A549 (cell line): ENCODE results near the gene CACNA1C. TPM values are rescaled to one million over a fixed set of nuclear protein-coding genes. Genes with fewer than 3 reads are reported as not detected.

Experiments
- ATAC-seq, 2 experiments: fragments of 200-7000 bp in 1 of 2; fragments of >200 bp in 1 of 2; cut with Nextera tagmentation in 1 of 2; cut with Tn5 transposase in 1 of 2; 3 replicates each; pipeline versions ENCODE4 v1.8.0 to v1.9.1; 2018 to 2020; ENCODE audit warnings: mild to moderate bottlenecking in 1 of 2, moderate library complexity in 1 of 2
- CTCF ChIA-PET: fragments of 300-600 bp; sonication (Branson Sonifier 250); formaldehyde crosslinking; extraction: SDS; loops from one replicate; lab custom pipeline; 2021; ENCODE audit warnings: antibody characterized with exemption, inconsistent platforms; lab: Yijun Ruan, JAX
- POLR2A ChIA-PET: fragments of 350-600 bp; formaldehyde crosslinking; extraction: SDS; loops from one replicate; lab custom pipeline; 2021; ENCODE audit warnings: antibody characterized with exemption, inconsistent platforms; lab: Yijun Ruan, JAX
- DNase-seq, 2 experiments: peaks; one replicate each; pipeline versions ENCODE4 v3.0.0 to v3.0.0-alpha.2; 2011 to 2016; ENCODE audit warnings: low read depth in 1 of 2, low spot score in 1 of 2
- FAIRE-seq: peaks from 2 replicates; lab custom pipeline; 2011; peaks lifted over from hg19 to GRCh38; lab: Jason Lieb, UNC
- H3K27ac ChIP-seq, 2 experiments: fragments of >200 bp; sonication (Bioruptor Twin); formaldehyde crosslinking; 3 replicates each; pipeline ENCODE4 v1.5.1; 2016 to 2017
- H3K4me1 ChIP-seq: fragments of >200 bp; sonication (Bioruptor Twin); formaldehyde crosslinking; 3 replicates; pipeline ENCODE4 v1.6.1; 2016
- H3K4me2 ChIP-seq: fragments of >200 bp; sonication (Bioruptor Twin); formaldehyde crosslinking; 3 replicates; pipeline ENCODE4 v1.6.1; 2016
- H3K4me3 ChIP-seq: fragments of >200 bp; sonication (Bioruptor Twin); formaldehyde crosslinking; 3 replicates; pipeline ENCODE4 v1.5.1; 2016
- H3K9me3 ChIP-seq: fragments of >200 bp; sonication (Bioruptor Twin); formaldehyde crosslinking; 3 replicates; pipeline ENCODE4 v1.6.1; 2016
- BHLHE40 ChIP-seq: IDR thresholded peaks from 2 replicates; pipeline ENCODE4 v1.6.1; 2012; ENCODE audit warnings: low read depth, low read length, inconsistent platforms
- CBX2 ChIP-seq: fragments of 200-600 bp; sonication (generic); IDR thresholded peaks from 2 replicates; pipeline ENCODE4 v1.6.1; 2016; ENCODE audit warnings: low read depth, mild to moderate bottlenecking, borderline replicate concordance
- CBX8 ChIP-seq: fragments of 200-600 bp; sonication (generic); IDR thresholded peaks from 2 replicates; pipeline ENCODE4 v1.6.1; 2016
- FOSB ChIP-seq: fragments of 250-450 bp; sonication (Bioruptor Pico); IDR thresholded peaks from 2 replicates; pipeline ENCODE4 v1.5.0; 2020; ENCODE audit warnings: mild to moderate bottlenecking, moderate library complexity
- HDAC2 ChIP-seq: fragments of 200-600 bp; sonication (generic); IDR thresholded peaks from 2 replicates; pipeline ENCODE4 v1.6.1; 2016
- HEYL ChIP-seq: fragments of 250-450 bp; sonication (Bioruptor Pico); IDR thresholded peaks from 2 replicates; pipeline ENCODE4 v1.8.0; 2021; ENCODE audit warnings: mild to moderate bottlenecking, moderate library complexity
- HOXA7 ChIP-seq: fragments of 250-450 bp; sonication (Bioruptor Pico); IDR thresholded peaks from 2 replicates; pipeline ENCODE4 v1.5.0; 2020; ENCODE audit warnings: mild to moderate bottlenecking, moderate library complexity
- HOXB5 ChIP-seq: fragments of 250-450 bp; sonication (Bioruptor Pico); IDR thresholded peaks from 2 replicates; pipeline ENCODE4 v1.5.0; 2020; ENCODE audit warnings: mild to moderate bottlenecking, moderate library complexity
- MAZ ChIP-seq: fragments of 150-350 bp; IDR thresholded peaks from 2 replicates; pipeline ENCODE4 v1.6.1; 2014; ENCODE audit warnings: antibody characterized with exemption, low read depth, low read length, borderline replicate concordance
- NPAS2 ChIP-seq: fragments of 250-450 bp; sonication (Bioruptor Pico); IDR thresholded peaks from 2 replicates; pipeline ENCODE4 v1.8.0; 2022; ENCODE audit warnings: mild to moderate bottlenecking, moderate library complexity, borderline replicate concordance
- NR3C1 ChIP-seq: fragments of >200 bp; sonication (Bioruptor Twin); formaldehyde crosslinking; IDR thresholded peaks from 3 replicates; pipeline ENCODE4 v1.6.1; 2017
- RAD21 ChIP-seq, 2 experiments: fragments of >200 bp in 1 of 2; sonication (Bioruptor Twin) in 1 of 2; formaldehyde crosslinking in 1 of 2; IDR thresholded peaks in 1 of 2; conservative IDR thresholded peaks in 1 of 2; 2 replicates in 1 of 2; 3 replicates in 1 of 2; pipeline ENCODE4 v1.6.1; 2012 to 2018; ENCODE audit warnings: inconsistent platforms in 1 of 2
- RARB ChIP-seq: fragments of 250-450 bp; sonication (Bioruptor Pico); IDR thresholded peaks from 2 replicates; pipeline ENCODE4 v1.8.0; 2021; ENCODE audit warnings: mild to moderate bottlenecking, moderate library complexity
- RCOR1 ChIP-seq: fragments of 150-350 bp; IDR thresholded peaks from 2 replicates; pipeline ENCODE4 v1.6.1; 2014; ENCODE audit warnings: antibody characterized with exemption, low read length, low read depth
- RFX5 ChIP-seq: fragments of 450-650 bp; IDR thresholded peaks from 2 replicates; pipeline ENCODE4 v1.7.1; 2014; ENCODE audit warnings: antibody characterized with exemption, mild to moderate bottlenecking, moderate library complexity
- RNF2 ChIP-seq: fragments of 200-600 bp; sonication (generic); IDR thresholded peaks from 2 replicates; pipeline ENCODE4 v1.6.1; 2016; ENCODE audit warnings: low read depth, mild to moderate bottlenecking, antibody characterized with exemption, moderate library complexity, borderline replicate concordance
- SREBF2 ChIP-seq: fragments of 450-650 bp; IDR thresholded peaks from 2 replicates; pipeline ENCODE4 v1.6.1; 2014; ENCODE audit warnings: mild to moderate bottlenecking, moderate library complexity
- TFCP2L1 ChIP-seq: fragments of 250-450 bp; sonication (Bioruptor Pico); IDR thresholded peaks from 2 replicates; pipeline ENCODE4 v1.5.0; 2021; ENCODE audit warnings: mild to moderate bottlenecking
- TP53 ChIP-seq: fragments of 250-450 bp; sonication (Bioruptor Pico); IDR thresholded peaks from 2 replicates; pipeline ENCODE4 v1.5.0; 2021; ENCODE audit warnings: mild to moderate bottlenecking, moderate library complexity
- ZC3H11A ChIP-seq: fragments of 450-650 bp; IDR thresholded peaks from 2 replicates; pipeline ENCODE4 v1.6.1; 2014; ENCODE audit warnings: antibody characterized with exemption, mild to moderate bottlenecking
- ZFP36 ChIP-seq: fragments of 450-650 bp; IDR thresholded peaks from 2 replicates; pipeline ENCODE4 v1.6.1; 2014; ENCODE audit warnings: borderline replicate concordance; ENCODE audit not compliant: partially characterized antibody
- ZNF302 ChIP-seq: fragments of 250-450 bp; sonication (Bioruptor Pico); IDR thresholded peaks from 2 replicates; pipeline ENCODE4 v1.9.0; 2021; ENCODE audit warnings: inconsistent platforms, mild to moderate bottlenecking, moderate library complexity
- WGBS: methylation state at CpG from one replicate; pipeline ENCODE4 v1.1.6; 2017; ENCODE audit errors: missing lambda C conversion rate; 5-methylcytosine and 5-hydroxymethylcytosine counted together
- polyA plus RNA-seq, 4 experiments: library from polyadenylated mRNA; depleted of rRNA in 3 of 4; stranded (reverse); fragments of >200 nt; fragmentation: RNase III in 1 of 4; extraction: RNeasy Plus Mini Kit Qiagen cat#74134 plus additional on column Dnase treatment in 1 of 4; gene quantifications; 2 replicates in 3 of 4; 3 replicates in 1 of 4; pipeline ENCODE4 v1.2.3, GENCODE V29; 2011 to 2017
- TF ChIP-seq, protein P1 (sequence below): fragments of >200 bp; sonication (Bioruptor Twin); formaldehyde crosslinking; IDR thresholded peaks from 3 replicates; pipeline ENCODE4 v1.5.1; 2016
- TF ChIP-seq, protein P2 (sequence below): fragments of 450-650 bp; IDR thresholded peaks from 2 replicates; pipeline ENCODE4 v1.6.1; 2014; ENCODE audit warnings: antibody characterized with exemption
- TF ChIP-seq, protein P3 (sequence below): fragments of 250-450 bp; sonication (Bioruptor Pico); IDR thresholded peaks from 2 replicates; pipeline ENCODE4 v1.5.0; 2021; ENCODE audit warnings: mild to moderate bottlenecking, moderate library complexity, borderline replicate concordance
- TF ChIP-seq, protein P4 (sequence below): IDR thresholded peaks from 2 replicates; pipeline ENCODE4 v1.6.1; 2012; ENCODE audit warnings: low read depth, borderline replicate concordance
- TF ChIP-seq, protein P5 (sequence below): fragments of 200-600 bp; sonication (generic); IDR thresholded peaks from 2 replicates; pipeline ENCODE4 v1.6.1; 2016; ENCODE audit warnings: antibody characterized with exemption, mild to moderate bottlenecking, moderate library complexity

The CACNA1C gene
- polyA plus RNA-seq, 2 of the 4 experiments (the other 2 are of a cell fraction), result not detected

DNA sequence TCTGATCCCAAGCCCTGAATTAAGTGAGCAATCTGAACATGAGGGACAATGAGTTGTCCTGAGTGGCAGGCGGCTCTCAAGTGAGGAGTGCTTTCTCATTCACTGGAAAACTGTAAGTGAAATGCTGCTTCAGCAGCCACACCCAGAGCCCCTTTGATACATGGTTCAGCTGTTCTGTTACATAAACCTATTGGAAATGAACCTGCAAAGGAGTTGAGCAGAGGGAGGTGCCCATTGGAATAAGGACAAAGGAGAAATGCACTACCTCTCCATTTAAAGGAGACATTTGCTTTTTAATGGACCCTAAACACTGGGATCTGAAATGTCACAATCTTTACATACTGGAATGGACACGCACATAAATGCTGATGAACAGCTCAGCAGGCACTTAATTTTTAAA, 169.9 kb downstream of the CACNA1C start:
- FAIRE-seq (no peak), DNase-seq (no peak), ATAC-seq (no peak)
- TF ChIP-seq HEYL (CRISPR knock-in tag), result no peak
- TF ChIP-seq CBX2, result no peak
- TF ChIP-seq RCOR1, result no peak
- TF ChIP-seq RNF2, result no peak
- TF ChIP-seq HOXB5 (CRISPR knock-in tag), result no peak
- TF ChIP-seq RARB (CRISPR knock-in tag), result no peak
- TF ChIP-seq ZFP36, result no peak
- TF ChIP-seq, protein P1, sequence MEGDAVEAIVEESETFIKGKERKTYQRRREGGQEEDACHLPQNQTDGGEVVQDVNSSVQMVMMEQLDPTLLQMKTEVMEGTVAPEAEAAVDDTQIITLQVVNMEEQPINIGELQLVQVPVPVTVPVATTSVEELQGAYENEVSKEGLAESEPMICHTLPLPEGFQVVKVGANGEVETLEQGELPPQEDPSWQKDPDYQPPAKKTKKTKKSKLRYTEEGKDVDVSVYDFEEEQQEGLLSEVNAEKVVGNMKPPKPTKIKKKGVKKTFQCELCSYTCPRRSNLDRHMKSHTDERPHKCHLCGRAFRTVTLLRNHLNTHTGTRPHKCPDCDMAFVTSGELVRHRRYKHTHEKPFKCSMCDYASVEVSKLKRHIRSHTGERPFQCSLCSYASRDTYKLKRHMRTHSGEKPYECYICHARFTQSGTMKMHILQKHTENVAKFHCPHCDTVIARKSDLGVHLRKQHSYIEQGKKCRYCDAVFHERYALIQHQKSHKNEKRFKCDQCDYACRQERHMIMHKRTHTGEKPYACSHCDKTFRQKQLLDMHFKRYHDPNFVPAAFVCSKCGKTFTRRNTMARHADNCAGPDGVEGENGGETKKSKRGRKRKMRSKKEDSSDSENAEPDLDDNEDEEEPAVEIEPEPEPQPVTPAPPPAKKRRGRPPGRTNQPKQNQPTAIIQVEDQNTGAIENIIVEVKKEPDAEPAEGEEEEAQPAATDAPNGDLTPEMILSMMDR, result no peak
- TF ChIP-seq TP53 (CRISPR knock-in tag), result no peak
- TF ChIP-seq, protein P2, sequence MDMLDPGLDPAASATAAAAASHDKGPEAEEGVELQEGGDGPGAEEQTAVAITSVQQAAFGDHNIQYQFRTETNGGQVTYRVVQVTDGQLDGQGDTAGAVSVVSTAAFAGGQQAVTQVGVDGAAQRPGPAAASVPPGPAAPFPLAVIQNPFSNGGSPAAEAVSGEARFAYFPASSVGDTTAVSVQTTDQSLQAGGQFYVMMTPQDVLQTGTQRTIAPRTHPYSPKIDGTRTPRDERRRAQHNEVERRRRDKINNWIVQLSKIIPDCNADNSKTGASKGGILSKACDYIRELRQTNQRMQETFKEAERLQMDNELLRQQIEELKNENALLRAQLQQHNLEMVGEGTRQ, result no peak
- TF ChIP-seq RAD21 (conservative IDR thresholded peaks at IDR 0.05 in 1 of 2, IDR thresholded peaks at IDR 0.05 in 1 of 2), result no peak
- no peak for TF ChIP-seq SREBF2
- no peak for TF ChIP-seq RFX5
- no peak for TF ChIP-seq ZNF302 (CRISPR knock-in tag)
- no peak for TF ChIP-seq BHLHE40
- TF ChIP-seq NR3C1, result no peak
- TF ChIP-seq, protein P3, sequence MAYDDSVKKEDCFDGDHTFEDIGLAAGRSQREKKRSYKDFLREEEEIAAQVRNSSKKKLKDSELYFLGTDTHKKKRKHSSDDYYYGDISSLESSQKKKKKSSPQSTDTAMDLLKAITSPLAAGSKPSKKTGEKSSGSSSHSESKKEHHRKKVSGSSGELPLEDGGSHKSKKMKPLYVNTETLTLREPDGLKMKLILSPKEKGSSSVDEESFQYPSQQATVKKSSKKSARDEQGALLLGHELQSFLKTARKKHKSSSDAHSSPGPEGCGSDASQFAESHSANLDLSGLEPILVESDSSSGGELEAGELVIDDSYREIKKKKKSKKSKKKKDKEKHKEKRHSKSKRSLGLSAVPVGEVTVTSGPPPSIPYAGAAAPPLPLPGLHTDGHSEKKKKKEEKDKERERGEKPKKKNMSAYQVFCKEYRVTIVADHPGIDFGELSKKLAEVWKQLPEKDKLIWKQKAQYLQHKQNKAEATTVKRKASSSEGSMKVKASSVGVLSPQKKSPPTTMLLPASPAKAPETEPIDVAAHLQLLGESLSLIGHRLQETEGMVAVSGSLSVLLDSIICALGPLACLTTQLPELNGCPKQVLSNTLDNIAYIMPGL (CRISPR knock-in tag), result no peak
- TF ChIP-seq TFCP2L1, result no peak
- H3K27ac ChIP-seq, result no peak overlapping the region
- 0% methylated on average over 2 of the region's 2 CpGs for WGBS
- no peaks in the 10 kb centered on the region for H3K9me3 ChIP-seq
- POLR2A ChIA-PET, result no interaction called here
- no peaks in the 10 kb centered on the region for H3K4me1 ChIP-seq
- no peak overlapping the region for H3K4me3 ChIP-seq
- H3K4me2 ChIP-seq, result no peak overlapping the region
- CTCF ChIA-PET, result no interaction called here

DNA sequence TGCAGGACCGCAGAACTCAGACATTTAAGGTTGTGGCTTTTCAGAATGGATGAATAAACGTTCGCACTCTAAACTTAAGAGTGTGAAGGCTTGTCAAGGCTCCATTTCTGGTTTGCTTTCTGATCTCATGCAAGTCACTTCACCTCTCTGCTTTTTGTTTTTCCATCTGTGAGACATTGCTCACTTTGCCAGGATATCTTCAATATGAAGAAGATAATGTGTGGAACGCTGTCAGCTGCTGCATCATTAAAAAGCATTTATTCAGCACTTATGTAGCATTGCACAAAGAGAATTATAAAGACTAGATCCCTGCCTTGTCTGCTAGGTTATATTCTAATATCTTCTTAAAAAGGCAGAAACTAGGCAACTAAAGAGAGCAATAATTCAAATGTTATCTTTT, 172.2 kb downstream of the CACNA1C start:
- no peak for FAIRE-seq
- TF ChIP-seq HDAC2, result no peak
- no peak for TF ChIP-seq CBX8
- no peak for TF ChIP-seq MAZ
- no peak for TF ChIP-seq BHLHE40
- no peak for TF ChIP-seq HEYL (CRISPR knock-in tag)
- TF ChIP-seq ZC3H11A, result no peak
- no peak for TF ChIP-seq RFX5
- no peak for TF ChIP-seq HOXA7 (CRISPR knock-in tag)
- no peak for TF ChIP-seq FOSB (CRISPR knock-in tag)
- no peak for TF ChIP-seq NR3C1
- TF ChIP-seq, protein P1, result no peak
- no peak for TF ChIP-seq NPAS2
- no peak for TF ChIP-seq RARB (CRISPR knock-in tag)
- TF ChIP-seq, protein P4, sequence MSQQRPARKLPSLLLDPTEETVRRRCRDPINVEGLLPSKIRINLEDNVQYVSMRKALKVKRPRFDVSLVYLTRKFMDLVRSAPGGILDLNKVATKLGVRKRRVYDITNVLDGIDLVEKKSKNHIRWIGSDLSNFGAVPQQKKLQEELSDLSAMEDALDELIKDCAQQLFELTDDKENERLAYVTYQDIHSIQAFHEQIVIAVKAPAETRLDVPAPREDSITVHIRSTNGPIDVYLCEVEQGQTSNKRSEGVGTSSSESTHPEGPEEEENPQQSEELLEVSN, result no peak
- TF ChIP-seq, protein P5, sequence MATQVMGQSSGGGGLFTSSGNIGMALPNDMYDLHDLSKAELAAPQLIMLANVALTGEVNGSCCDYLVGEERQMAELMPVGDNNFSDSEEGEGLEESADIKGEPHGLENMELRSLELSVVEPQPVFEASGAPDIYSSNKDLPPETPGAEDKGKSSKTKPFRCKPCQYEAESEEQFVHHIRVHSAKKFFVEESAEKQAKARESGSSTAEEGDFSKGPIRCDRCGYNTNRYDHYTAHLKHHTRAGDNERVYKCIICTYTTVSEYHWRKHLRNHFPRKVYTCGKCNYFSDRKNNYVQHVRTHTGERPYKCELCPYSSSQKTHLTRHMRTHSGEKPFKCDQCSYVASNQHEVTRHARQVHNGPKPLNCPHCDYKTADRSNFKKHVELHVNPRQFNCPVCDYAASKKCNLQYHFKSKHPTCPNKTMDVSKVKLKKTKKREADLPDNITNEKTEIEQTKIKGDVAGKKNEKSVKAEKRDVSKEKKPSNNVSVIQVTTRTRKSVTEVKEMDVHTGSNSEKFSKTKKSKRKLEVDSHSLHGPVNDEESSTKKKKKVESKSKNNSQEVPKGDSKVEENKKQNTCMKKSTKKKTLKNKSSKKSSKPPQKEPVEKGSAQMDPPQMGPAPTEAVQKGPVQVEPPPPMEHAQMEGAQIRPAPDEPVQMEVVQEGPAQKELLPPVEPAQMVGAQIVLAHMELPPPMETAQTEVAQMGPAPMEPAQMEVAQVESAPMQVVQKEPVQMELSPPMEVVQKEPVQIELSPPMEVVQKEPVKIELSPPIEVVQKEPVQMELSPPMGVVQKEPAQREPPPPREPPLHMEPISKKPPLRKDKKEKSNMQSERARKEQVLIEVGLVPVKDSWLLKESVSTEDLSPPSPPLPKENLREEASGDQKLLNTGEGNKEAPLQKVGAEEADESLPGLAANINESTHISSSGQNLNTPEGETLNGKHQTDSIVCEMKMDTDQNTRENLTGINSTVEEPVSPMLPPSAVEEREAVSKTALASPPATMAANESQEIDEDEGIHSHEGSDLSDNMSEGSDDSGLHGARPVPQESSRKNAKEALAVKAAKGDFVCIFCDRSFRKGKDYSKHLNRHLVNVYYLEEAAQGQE, result no peak
- TF ChIP-seq, all 56 proteins: peak for 0
- H3K27ac ChIP-seq, result no peak overlapping the region
- no peak overlapping the region for H3K4me2 ChIP-seq
- no peak overlapping the region for H3K4me3 ChIP-seq
- DNase-seq (no peak), ATAC-seq (no peak)
- no peaks in the 10 kb centered on the region for H3K9me3 ChIP-seq
- CTCF ChIA-PET, result no interaction called here
- POLR2A ChIA-PET, result no interaction called here
- WGBS, result 16% methylated on average over 4 of the region's 4 CpGs
- H3K4me1 ChIP-seq, result no peaks in the 10 kb centered on the region
